Astrocyte (in vitro differentiated cells and primary cell): ENCODE results near the gene VCX3B. TPM values are rescaled to one million over a fixed set of nuclear protein-coding genes. Genes with fewer than 3 reads are reported as not detected.
"Not testable (repeated sequence)": the region's sequence is repeated elsewhere in the genome, so short reads cannot be mapped to it uniquely, and the experiment has no call there.

Experiments
- DNase-seq: peaks from one replicate; pipeline ENCODE4 v3.0.0-alpha.2; 2010; ENCODE audit warnings: low read depth
- FAIRE-seq: peaks from 2 replicates; lab custom pipeline; 2011; peaks lifted over from hg19 to GRCh38; lab: Jason Lieb, UNC
- H2AFZ ChIP-seq: 2 replicates; pipeline ENCODE4 v1.6.0; 2012; ENCODE audit warnings: low read depth, low read length, inconsistent platforms
- H3K27ac ChIP-seq: 2 replicates; pipeline ENCODE4 v1.5.1; 2011; ENCODE audit warnings: low read depth, low read length, inconsistent platforms
- H3K27me3 ChIP-seq: 2 replicates; pipeline ENCODE4 v1.6.0; 2011; ENCODE audit warnings: low read length, inconsistent platforms; ENCODE audit not compliant: insufficient read depth
- H3K36me3 ChIP-seq: 2 replicates; pipeline ENCODE4 v1.5.1; 2011; ENCODE audit warnings: low read length, inconsistent platforms; ENCODE audit not compliant: insufficient read depth
- H3K4me1 ChIP-seq: 2 replicates; pipeline ENCODE4 v1.5.1; 2011; ENCODE audit warnings: low read length, inconsistent platforms; ENCODE audit not compliant: insufficient read depth
- H3K4me2 ChIP-seq: 2 replicates; pipeline ENCODE4 v1.6.0; 2012; ENCODE audit warnings: low read length, inconsistent platforms
- H3K4me3 ChIP-seq: 2 replicates; pipeline ENCODE4 v1.5.1; 2011; ENCODE audit warnings: low read depth, mild to moderate bottlenecking, low read length, inconsistent platforms; ENCODE audit not compliant: insufficient read depth
- H3K79me2 ChIP-seq: 2 replicates; pipeline ENCODE4 v1.6.0; 2012; ENCODE audit warnings: mild to moderate bottlenecking, low read length, inconsistent platforms; ENCODE audit not compliant: insufficient read depth
- H3K9ac ChIP-seq: 2 replicates; pipeline ENCODE4 v1.6.0; 2012; ENCODE audit warnings: mild to moderate bottlenecking, low read length, inconsistent platforms
- H3K9me3 ChIP-seq: 2 replicates; pipeline ENCODE4 v1.5.1; 2012; ENCODE audit warnings: low read depth, mild to moderate bottlenecking, low read length, inconsistent platforms; ENCODE audit not compliant: insufficient read depth
- H4K20me1 ChIP-seq: 2 replicates; pipeline ENCODE4 v1.6.0; 2012; ENCODE audit warnings: low read length, inconsistent platforms; ENCODE audit not compliant: insufficient read depth
- H3K27ac Mint-ChIP-seq: one replicate; pipeline ENCODE4 v1.8.0; 2021; ENCODE audit warnings: mild to moderate bottlenecking, mixed read lengths; ENCODE audit not compliant: unreplicated experiment
- H3K27me3 Mint-ChIP-seq: one replicate; pipeline ENCODE4 v1.8.0; 2021; ENCODE audit warnings: low read depth, mixed read lengths; ENCODE audit not compliant: unreplicated experiment
- H3K36me3 Mint-ChIP-seq: one replicate; pipeline ENCODE4 v1.8.0; 2021; ENCODE audit warnings: low read depth, mixed read lengths; ENCODE audit not compliant: unreplicated experiment
- H3K4me1 Mint-ChIP-seq: one replicate; pipeline ENCODE4 v1.8.0; 2021; ENCODE audit warnings: low read depth, mixed read lengths; ENCODE audit not compliant: unreplicated experiment
- H3K4me3 Mint-ChIP-seq: one replicate; pipeline ENCODE4 v1.8.0; 2021; ENCODE audit warnings: mild to moderate bottlenecking, moderate library complexity, mixed read lengths; ENCODE audit not compliant: unreplicated experiment
- H3K9me3 Mint-ChIP-seq: one replicate; pipeline ENCODE4 v1.8.0; 2021; ENCODE audit warnings: mild to moderate bottlenecking, mixed read lengths; ENCODE audit not compliant: unreplicated experiment
- CTCF ChIP-seq: IDR thresholded peaks from 2 replicates; pipeline ENCODE4 v1.5.1; 2011; ENCODE audit warnings: low read depth, mild to moderate bottlenecking, inconsistent platforms, low read length, moderate library complexity; ENCODE audit not compliant: insufficient read depth
- EZH2 ChIP-seq: IDR thresholded peaks from 2 replicates; pipeline ENCODE4 v1.6.1; 2012; ENCODE audit warnings: mild to moderate bottlenecking, low read length, inconsistent platforms; ENCODE audit not compliant: insufficient read depth
- total RNA-seq: library from RNA; stranded (reverse); gene quantifications from 2 replicates; pipeline ENCODE4 v1.2.1, GENCODE V29; 2021

The VCX3B gene
- total RNA-seq, 1 donor from 2014 or later = not detected

- Histone ChIP-seq H3K4me1 (no peaks in the 10 kb centered on the region), H3K4me2 (no peak overlapping the region), H3K4me3 (no peak overlapping the region), H2AFZ (no peak overlapping the region), H4K20me1 (no peaks in the 10 kb centered on the region), H3K27ac (no peak overlapping the region), H3K36me3 (no peaks in the 10 kb centered on the region), H3K9me3 (no peaks in the 10 kb centered on the region), H3K9ac (no peak overlapping the region), H3K27me3 (no peaks in the 10 kb centered on the region), H3K79me2 (no peaks in the 10 kb centered on the region)
- H3K27ac Mint-ChIP-seq = no peak overlapping the region
- no peak for FAIRE-seq
- peaks cover 1% of the 10 kb centered on the region for H3K9me3 Mint-ChIP-seq
- DNase-seq = no peak
- no peak overlapping the region for H3K4me3 Mint-ChIP-seq
- H3K36me3 Mint-ChIP-seq = no peaks in the 10 kb centered on the region
- H3K4me1 Mint-ChIP-seq = no peaks in the 10 kb centered on the region
- no peaks in the 10 kb centered on the region for H3K27me3 Mint-ChIP-seq
- no peak for TF ChIP-seq EZH2
- no peak for TF ChIP-seq CTCF
Measured at GRCh38 chrX:8484360-8484949, 19.8 kb downstream of the VCX3B start.

GRCh38 chrX:8495036-8495435 is 30.4 kb downstream of the VCX3B start:
- not testable (repeated sequence) for H3K36me3 ChIP-seq, FAIRE-seq, H3K27me3 Mint-ChIP-seq, H4K20me1 ChIP-seq, H3K36me3 Mint-ChIP-seq, H3K9me3 Mint-ChIP-seq, H3K27me3 ChIP-seq, H2AFZ ChIP-seq, H3K27ac ChIP-seq, H3K4me1 ChIP-seq, H3K4me2 ChIP-seq, H3K27ac Mint-ChIP-seq, H3K9ac ChIP-seq, H3K79me2 ChIP-seq, H3K9me3 ChIP-seq, H3K4me3 ChIP-seq, H3K4me3 Mint-ChIP-seq, H3K4me1 Mint-ChIP-seq
- DNase-seq = peak; percentile 30

- Histone ChIP-seq H3K4me2 (no peak overlapping the region), H3K4me1 (peaks cover 8% of the 10 kb centered on the region), H3K27me3 (no peaks in the 10 kb centered on the region), H3K27ac (no peak overlapping the region), H3K79me2 (no peaks in the 10 kb centered on the region), H3K9me3 (no peaks in the 10 kb centered on the region), H3K4me3 (no peak overlapping the region), H4K20me1 (no peaks in the 10 kb centered on the region), H3K36me3 (no peaks in the 10 kb centered on the region), H3K9ac (no peak overlapping the region), H2AFZ (no peak overlapping the region)
- H3K9me3 Mint-ChIP-seq = no peaks in the 10 kb centered on the region
- H3K4me3 Mint-ChIP-seq = no peak overlapping the region
- TF ChIP-seq CTCF = no peak
- FAIRE-seq (peak; percentile 39), DNase-seq (no peak)
- H3K4me1 Mint-ChIP-seq = peaks cover 3% of the 10 kb centered on the region
- no peak overlapping the region for H3K27ac Mint-ChIP-seq
- no peaks in the 10 kb centered on the region for H3K27me3 Mint-ChIP-seq
- H3K36me3 Mint-ChIP-seq = no peaks in the 10 kb centered on the region
Measured at GRCh38 chrX:8500203-8500602, 35.6 kb downstream of the VCX3B start.

GRCh38 chrX:8502101-8502500 is 37.5 kb downstream of the VCX3B start:
- not testable (repeated sequence) for H3K36me3 Mint-ChIP-seq, DNase-seq, H3K4me3 ChIP-seq, H3K27me3 Mint-ChIP-seq, H3K9me3 ChIP-seq, H3K27me3 ChIP-seq, H3K4me3 Mint-ChIP-seq, H4K20me1 ChIP-seq, H3K4me1 Mint-ChIP-seq, H3K79me2 ChIP-seq, H3K4me2 ChIP-seq, H3K36me3 ChIP-seq, H3K9me3 Mint-ChIP-seq, H3K27ac ChIP-seq, H3K9ac ChIP-seq, H2AFZ ChIP-seq, FAIRE-seq, H3K27ac Mint-ChIP-seq
- H3K4me1 ChIP-seq = peaks cover 11% of the 10 kb centered on the region
